SU-DHL-6 (cell line): ENCODE data around the gene CDKN1A.
"Not testable (repeated sequence)": the region's sequence is repeated elsewhere in the genome, so short reads cannot be mapped to it uniquely, and the experiment has no call there.

ENCODE experiments used
- H2AFZ ChIP-seq: fragments of 200-600 bp; sonication (generic); 2 replicates; pipeline ENCODE4 v1.6.1; 2014; ENCODE audit warnings: low read depth, mild to moderate bottlenecking, moderate library complexity, mixed read lengths, antibody characterized with exemption, low read length; ENCODE audit not compliant: severe bottlenecking
- H3F3A ChIP-seq: fragments of 200-600 bp; shearing (Covaris generic); 2 replicates; pipeline ENCODE4 v1.6.0; 2016; ENCODE audit warnings: antibody characterized with exemption, mild to moderate bottlenecking; ENCODE audit not compliant: insufficient read depth
- H3K27ac ChIP-seq: fragments of 200-600 bp; sonication (generic); 2 replicates; pipeline ENCODE4 v1.5.1; 2016; ENCODE audit warnings: low read depth, mild to moderate bottlenecking, low read length, moderate library complexity, mixed read lengths
- H3K27me3 ChIP-seq: fragments of 200-600 bp; sonication (generic), shearing (Covaris generic); 2 replicates; pipeline ENCODE4 v1.6.0; 2014; ENCODE audit warnings: mild to moderate bottlenecking, low read length
- H3K36me3 ChIP-seq: fragments of 200-600 bp; sonication (generic); 2 replicates; pipeline ENCODE4 v1.6.1; 2014; ENCODE audit warnings: mild to moderate bottlenecking, low read length, mixed read lengths
- H3K4me2 ChIP-seq: fragments of 300-600, 200-600 bp; shearing (Covaris generic), sonication (generic); 2 replicates; pipeline ENCODE4 v1.6.0; 2014; ENCODE audit warnings: low read length, low read depth, mild to moderate bottlenecking; ENCODE audit not compliant: poor library complexity, severe bottlenecking
- H3K4me3 ChIP-seq: fragments of 200-600 bp; sonication (generic); 2 replicates; pipeline ENCODE4 v1.5.1; 2014; ENCODE audit warnings: antibody characterized with exemption, low read length, mild to moderate bottlenecking, mixed read lengths; ENCODE audit not compliant: insufficient read depth, poor library complexity, severe bottlenecking
- H3K79me2 ChIP-seq: fragments of 200-600 bp; sonication (generic); 2 replicates; pipeline ENCODE4 v1.6.1; 2014; ENCODE audit warnings: mild to moderate bottlenecking, low read length, moderate library complexity; ENCODE audit not compliant: insufficient read depth
- H3K9ac ChIP-seq: fragments of 200-600 bp; sonication (generic); 2 replicates; pipeline ENCODE4 v1.7.0; 2014; ENCODE audit warnings: mild to moderate bottlenecking, low read length
- H3K9me2 ChIP-seq: fragments of 200-600 bp; sonication (generic); replicated peaks from 2 replicates; pipeline ENCODE4 v1.6.1; 2014; ENCODE audit warnings: low read length; ENCODE audit not compliant: insufficient read depth
- H3K9me3 ChIP-seq: fragments of 200-600 bp; sonication (generic); 2 replicates; pipeline ENCODE4 v1.6.1; 2014; ENCODE audit warnings: low read length, mixed read lengths; ENCODE audit not compliant: insufficient read depth
- H4K20me1 ChIP-seq: fragments of 200-600 bp; sonication (generic); 2 replicates; pipeline ENCODE4 v1.6.1; 2014; ENCODE audit warnings: low read depth, mild to moderate bottlenecking, antibody characterized with exemption, low read length, moderate library complexity, mixed read lengths
- EZH2phosphoT487 ChIP-seq: fragments of 200-600 bp; sonication (generic), shearing (Covaris generic); conservative IDR thresholded peaks from 2 replicates; pipeline ENCODE4 v1.6.1; 2018; ENCODE audit warnings: mild to moderate bottlenecking, antibody characterized with exemption, low read length, moderate library complexity, mixed read lengths
- TF ChIP-seq, protein P1 (sequence below): fragments of 200-600 bp; sonication (generic); IDR thresholded peaks from one replicate; pipeline ENCODE4 v1.5.1; 2017; ENCODE audit warnings: antibody characterized with exemption, mild to moderate bottlenecking, low read length, moderate library complexity; ENCODE audit not compliant: insufficient read depth, poor library complexity, severe bottlenecking

Gene CDKN1A

DNA sequence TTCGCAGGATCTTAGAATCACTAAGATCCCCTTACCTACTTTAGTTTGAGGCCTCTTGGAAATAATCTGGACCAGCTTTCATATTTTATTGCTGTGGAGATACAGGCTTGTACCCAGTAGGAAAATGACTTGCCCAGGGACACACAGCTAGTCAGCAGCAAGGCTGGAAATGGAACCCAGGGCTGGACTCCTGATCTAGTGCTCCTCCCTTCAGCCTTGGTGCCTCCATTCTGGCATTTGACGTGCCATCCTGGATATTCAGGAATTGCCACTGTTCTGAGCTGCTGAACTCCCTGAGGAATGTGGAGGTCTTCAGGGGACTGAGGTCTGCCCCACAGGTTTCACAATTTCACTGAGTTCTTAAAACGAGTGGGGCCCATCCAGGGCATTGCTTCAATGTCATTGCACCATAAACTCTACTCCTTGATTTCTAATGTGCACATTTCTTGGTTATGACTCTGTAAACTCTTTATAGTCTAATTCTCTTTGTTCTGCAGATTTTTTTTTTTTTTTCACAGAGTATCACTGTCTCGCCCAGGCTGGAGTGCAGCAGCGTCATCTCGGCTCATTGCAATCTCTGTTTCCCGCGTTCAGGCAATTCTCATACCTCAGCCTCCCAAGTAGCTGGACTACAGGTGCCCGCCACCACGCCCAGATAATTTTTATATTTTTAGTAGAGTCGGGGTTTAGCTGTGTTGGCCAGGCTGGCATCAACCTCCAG, 26.7 kb upstream of the CDKN1A start:
- no peaks in the 10 kb centered on the region for H3K9me2 ChIP-seq
- no peak overlapping the region for H3K9ac ChIP-seq
- no peak overlapping the region for H2AFZ ChIP-seq
- H3K4me2 ChIP-seq: no peak overlapping the region
- H3F3A ChIP-seq: no peaks in the 10 kb centered on the region
- H3K79me2 ChIP-seq: no peaks in the 10 kb centered on the region
- H3K27me3 ChIP-seq: no peaks in the 10 kb centered on the region
- no peak overlapping the region for H3K4me3 ChIP-seq
- no peaks in the 10 kb centered on the region for H3K9me3 ChIP-seq
- no peak overlapping the region for H3K27ac ChIP-seq
- no peak for TF ChIP-seq EZH2phosphoT487
- TF ChIP-seq, protein P1, sequence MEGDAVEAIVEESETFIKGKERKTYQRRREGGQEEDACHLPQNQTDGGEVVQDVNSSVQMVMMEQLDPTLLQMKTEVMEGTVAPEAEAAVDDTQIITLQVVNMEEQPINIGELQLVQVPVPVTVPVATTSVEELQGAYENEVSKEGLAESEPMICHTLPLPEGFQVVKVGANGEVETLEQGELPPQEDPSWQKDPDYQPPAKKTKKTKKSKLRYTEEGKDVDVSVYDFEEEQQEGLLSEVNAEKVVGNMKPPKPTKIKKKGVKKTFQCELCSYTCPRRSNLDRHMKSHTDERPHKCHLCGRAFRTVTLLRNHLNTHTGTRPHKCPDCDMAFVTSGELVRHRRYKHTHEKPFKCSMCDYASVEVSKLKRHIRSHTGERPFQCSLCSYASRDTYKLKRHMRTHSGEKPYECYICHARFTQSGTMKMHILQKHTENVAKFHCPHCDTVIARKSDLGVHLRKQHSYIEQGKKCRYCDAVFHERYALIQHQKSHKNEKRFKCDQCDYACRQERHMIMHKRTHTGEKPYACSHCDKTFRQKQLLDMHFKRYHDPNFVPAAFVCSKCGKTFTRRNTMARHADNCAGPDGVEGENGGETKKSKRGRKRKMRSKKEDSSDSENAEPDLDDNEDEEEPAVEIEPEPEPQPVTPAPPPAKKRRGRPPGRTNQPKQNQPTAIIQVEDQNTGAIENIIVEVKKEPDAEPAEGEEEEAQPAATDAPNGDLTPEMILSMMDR: no peak
- no peaks in the 10 kb centered on the region for H3K36me3 ChIP-seq
- no peaks in the 10 kb centered on the region for H4K20me1 ChIP-seq

DNA sequence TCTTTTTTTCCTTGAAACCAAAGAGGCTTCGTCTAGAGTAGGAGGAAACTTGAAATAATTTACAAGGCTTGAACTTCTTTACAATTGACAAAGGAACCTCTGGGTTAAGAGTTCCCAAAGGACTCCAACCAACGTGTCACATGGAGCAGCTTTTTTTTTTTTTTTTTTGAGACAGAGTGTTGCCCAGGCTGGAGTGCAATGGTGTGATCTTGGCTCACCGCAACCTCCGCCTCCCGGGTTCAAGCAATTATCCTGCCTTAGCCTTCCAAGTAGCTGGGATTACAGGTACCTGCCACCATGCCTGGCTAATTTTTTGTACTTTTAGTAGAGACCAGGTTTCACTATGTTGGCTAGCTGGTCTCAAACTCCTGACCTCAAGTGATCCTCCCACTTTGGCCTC, 24.0 kb upstream of the CDKN1A start:
- H3K9me2 ChIP-seq, H3K27me3 ChIP-seq, H3F3A ChIP-seq, H3K4me3 ChIP-seq, H3K9me3 ChIP-seq, H3K36me3 ChIP-seq, H3K9ac ChIP-seq, H3K27ac ChIP-seq, H2AFZ ChIP-seq, H3K4me2 ChIP-seq, H3K79me2 ChIP-seq, H4K20me1 ChIP-seq: not testable (repeated sequence)

DNA sequence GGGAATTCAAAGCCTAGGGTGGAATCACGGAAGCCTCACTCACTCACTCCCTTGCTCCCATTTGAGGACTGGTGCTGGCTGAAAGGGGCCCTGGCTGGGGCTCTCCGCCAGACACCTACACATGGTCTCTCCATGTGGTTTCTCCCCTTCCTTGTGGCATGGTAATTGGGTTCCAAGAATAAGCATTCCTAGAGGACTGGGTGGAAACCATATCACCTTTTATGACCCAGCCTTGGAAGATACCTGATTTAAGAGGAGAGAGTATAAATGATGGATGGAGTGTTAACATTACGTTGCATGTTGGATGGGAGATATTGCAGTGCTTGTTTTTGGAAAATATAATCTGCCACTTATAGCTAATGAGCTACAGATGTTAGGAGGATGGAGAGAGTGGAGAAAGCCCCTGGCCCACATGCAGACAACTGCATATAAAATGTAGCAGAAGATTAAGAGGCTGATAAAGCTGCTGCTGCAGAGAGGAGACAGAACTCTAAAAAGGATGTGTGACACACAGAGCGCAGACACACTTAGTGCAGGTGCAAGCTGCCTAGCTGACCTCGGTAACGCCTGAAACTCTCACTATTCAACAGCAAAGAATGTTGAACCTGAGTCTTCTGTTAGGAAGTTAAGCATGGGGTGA, 23.3 kb upstream of the CDKN1A start:
- H3K27me3 ChIP-seq: no peaks in the 10 kb centered on the region
- H3K27ac ChIP-seq: no peak overlapping the region
- no peak overlapping the region for H2AFZ ChIP-seq
- H3K4me3 ChIP-seq: no peak overlapping the region
- H3K9me3 ChIP-seq: no peaks in the 10 kb centered on the region
- no peak overlapping the region for H3K4me2 ChIP-seq
- no peaks in the 10 kb centered on the region for H3K9me2 ChIP-seq
- no peaks in the 10 kb centered on the region for H3K79me2 ChIP-seq
- H3K9ac ChIP-seq: no peak overlapping the region
- no peak for TF ChIP-seq EZH2phosphoT487
- TF ChIP-seq, protein P1: no peak
- H3F3A ChIP-seq: no peaks in the 10 kb centered on the region
- no peaks in the 10 kb centered on the region for H4K20me1 ChIP-seq
- H3K36me3 ChIP-seq: no peaks in the 10 kb centered on the region

DNA sequence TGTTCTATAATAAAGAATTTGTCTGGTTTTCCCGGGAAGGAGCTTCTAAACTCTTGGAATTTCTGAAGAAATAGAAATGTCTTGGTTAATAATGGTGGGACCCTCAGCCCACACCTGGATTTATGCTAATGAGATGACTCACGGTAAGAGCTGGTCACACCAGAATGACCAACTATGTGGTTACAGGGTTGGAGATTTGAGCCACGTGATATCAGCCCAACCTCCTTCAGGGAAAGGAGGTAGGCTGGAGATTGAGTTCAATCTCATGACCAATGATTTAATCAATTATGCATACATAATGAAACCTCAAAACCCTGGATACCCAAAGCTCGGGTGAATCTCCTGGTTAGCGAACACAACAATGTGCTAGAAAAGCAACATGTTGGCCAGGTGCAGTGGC, 22.1 kb upstream of the CDKN1A start:
- Histone ChIP-seq H3K9me2 (no peaks in the 10 kb centered on the region), H3K27ac (no peak overlapping the region), H3K9me3 (no peaks in the 10 kb centered on the region), H3K4me2 (no peak overlapping the region), H3K27me3 (no peaks in the 10 kb centered on the region), H3K9ac (no peak overlapping the region), H2AFZ (no peak overlapping the region), H4K20me1 (no peaks in the 10 kb centered on the region), H3K36me3 (no peaks in the 10 kb centered on the region), H3K4me3 (no peak overlapping the region), H3K79me2 (no peaks in the 10 kb centered on the region), H3F3A (no peaks in the 10 kb centered on the region)
- TF ChIP-seq EZH2phosphoT487: no peak
- TF ChIP-seq, protein P1: no peak
